22Rv1 (cell line): ENCODE measurements around the gene PTGR3.

Experiments used
- CTCF ChIP-seq: fragments of 450-650 bp; IDR thresholded peaks from 2 replicates; pipeline ENCODE4 v1.5.1; 2017; ENCODE audit warnings: mild to moderate bottlenecking
- ZFX ChIP-seq: fragments of 450-650 bp; IDR thresholded peaks from 2 replicates; pipeline ENCODE4 v1.6.1; 2017; ENCODE audit warnings: antibody characterized with exemption, borderline replicate concordance

GRCh38 chr18:75215663-75216062 is 6.7 kb upstream of the PTGR3 start:
- TF ChIP-seq CTCF (no peak), ZFX (no peak)
